ENCODE data around the gene FAM53B.

The FAM53B gene

GRCh38 chr10:124660404-124661125, 83.6 kb downstream of the FAM53B start:
- no peak for DNase-seq

- no peak for DNase-seq
Observed at GRCh38 chr10:124659380-124659779, 84.8 kb downstream of the FAM53B start.

DNA sequence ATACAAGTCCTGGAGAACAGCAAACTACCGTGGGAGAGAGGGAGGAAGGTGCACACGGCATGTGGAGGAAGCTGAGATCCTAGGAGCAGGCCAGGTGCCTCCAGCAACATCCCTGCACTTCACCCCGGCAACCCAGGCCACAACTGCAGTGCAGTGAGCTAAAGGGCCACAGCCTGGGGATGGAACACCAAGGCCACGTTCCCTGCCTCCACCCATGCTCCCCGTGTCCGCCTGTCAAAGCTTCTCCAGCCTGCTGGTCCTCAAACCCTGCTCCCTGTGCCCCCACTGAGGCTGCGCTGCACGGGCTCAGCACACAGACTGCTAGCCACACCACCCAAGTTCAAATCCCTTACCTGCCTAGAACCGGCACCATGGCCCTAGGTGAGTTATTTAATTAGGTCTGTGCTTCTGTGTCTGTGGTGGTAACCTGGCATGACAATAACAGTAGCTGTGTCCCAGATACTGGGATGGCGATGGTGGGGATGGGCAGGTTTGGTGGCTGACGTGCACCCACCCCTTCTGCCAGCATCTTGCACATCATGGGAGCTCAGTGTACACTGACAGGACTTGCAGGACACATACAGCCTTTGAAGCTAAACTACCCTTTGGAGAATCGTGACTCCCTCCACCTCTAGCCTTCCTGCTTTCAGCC, 85.5 kb downstream of the FAM53B start:
- no peak for DNase-seq

DNA sequence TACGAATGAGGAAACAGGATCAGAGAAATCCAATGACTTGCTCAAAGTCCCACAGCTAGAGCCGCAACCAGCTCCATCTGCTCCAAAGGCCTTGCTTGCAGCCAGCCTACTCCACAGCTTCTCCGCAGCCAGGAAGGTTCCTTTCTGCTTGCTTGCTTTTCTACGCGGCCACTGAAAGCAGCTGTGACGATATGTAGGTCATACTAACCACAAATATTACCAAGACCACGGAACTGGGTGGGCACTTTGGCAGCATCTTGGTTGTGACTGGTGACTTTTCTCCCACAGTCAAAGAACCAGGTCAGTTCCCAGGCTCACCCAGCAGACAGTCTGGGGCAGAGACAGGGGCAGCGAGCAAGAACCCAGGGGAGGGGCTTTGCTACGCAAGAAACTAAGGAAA, 86.4 kb downstream of the FAM53B start:
- no peak for DNase-seq

DNA sequence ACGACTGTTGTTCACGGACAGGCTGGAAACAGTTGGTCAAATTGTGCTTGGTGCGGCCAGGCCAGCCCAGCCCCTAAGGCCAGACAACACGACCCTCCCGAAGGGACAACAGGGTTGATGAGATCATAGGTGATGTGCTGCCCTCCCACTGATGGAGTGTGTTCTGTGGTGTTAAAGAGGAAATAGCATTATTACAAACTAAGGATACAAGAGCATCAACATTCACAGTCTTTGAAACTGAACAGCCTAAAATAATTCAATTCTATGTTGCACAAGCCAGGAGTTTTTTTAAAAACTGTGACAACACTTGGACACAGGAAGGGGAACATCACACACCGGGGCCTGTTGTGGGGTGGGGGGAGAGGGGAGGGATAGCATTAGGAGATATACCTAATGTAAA, 87.6 kb downstream of the FAM53B start:
- no peak for DNase-seq

DNA sequence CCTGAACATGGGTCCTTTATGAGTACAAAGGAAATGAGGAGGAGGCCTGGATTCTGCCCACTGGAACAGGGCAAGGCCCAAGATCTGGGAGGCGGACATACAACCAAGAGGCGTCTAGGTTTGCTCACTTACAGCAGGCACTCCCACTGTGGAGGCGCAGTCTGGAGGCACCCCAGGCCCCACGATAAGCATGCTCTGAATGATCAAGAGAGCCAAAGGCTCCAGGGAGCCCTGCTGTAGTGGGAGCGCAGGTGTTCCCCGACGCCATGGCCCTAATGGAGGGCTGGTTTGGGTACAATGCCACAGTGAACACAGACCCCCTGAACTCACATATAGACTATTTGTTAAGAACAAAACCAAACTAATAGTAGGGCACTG, 88.1 kb downstream of the FAM53B start:
- DNase-seq = no peak

DNA sequence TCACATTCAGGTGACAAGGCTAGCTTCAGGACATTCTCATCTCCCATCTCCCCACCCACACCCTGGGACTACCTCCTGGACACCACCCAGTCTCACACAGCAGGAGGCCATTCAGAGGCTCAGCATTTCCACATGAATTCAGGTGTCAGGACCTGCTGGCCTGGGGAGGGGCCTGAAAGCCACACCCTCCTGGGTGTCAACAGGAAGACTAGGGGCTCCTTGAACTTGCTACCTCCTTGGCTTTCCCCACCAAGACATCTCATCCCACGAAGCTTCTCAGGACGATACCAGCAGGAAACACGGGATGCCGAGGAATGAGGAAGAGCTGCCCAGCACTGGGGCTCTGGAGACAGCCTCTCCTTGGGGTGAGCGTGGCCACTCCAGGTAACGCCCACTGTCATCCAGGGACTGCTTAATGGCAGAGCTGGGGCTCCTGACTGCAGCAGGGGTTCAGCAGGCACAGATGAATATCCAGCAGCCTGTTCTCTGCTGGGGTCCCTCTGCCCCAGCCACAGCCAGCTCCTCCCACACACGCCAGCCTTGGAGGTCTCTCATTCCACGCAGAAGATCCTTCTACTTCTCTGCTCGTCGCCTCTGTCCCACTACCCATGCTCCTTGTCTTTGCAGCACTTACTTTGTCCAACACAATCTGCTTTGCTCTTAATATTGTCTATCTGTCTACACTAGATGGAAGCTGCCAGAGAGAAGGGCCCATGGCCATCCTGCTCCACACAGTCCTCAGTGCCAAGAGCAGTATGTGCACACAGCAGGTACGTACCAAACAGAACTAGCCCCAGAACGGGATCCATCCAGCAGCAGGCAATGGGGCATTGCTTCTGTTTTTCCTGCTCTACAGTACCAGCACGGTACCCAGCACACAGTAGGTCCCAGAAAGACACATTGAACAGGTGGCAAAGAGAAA, 88.7 kb downstream of the FAM53B start:
- no peak for DNase-seq

DNA sequence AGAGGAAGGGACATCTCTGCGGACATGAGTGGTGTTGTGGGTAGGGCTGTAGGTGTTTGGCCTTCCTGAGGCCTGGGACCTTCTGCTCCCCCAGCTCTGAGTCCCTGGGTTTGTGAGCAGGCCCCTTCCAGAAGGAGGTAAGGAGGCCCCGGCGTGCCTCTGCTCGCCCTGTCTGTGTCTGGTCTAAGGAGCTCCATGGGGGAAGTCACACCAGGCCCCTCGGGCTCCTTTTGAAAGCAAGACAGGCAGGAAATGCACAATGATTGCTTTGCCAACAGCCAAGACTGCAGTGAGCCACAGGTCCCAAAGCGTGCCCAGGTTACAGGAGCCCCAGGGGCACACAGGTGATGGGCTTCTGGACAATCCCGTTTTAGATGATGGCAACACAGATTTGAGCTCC, 89.5 kb downstream of the FAM53B start:
- DNase-seq = no peak

DNA sequence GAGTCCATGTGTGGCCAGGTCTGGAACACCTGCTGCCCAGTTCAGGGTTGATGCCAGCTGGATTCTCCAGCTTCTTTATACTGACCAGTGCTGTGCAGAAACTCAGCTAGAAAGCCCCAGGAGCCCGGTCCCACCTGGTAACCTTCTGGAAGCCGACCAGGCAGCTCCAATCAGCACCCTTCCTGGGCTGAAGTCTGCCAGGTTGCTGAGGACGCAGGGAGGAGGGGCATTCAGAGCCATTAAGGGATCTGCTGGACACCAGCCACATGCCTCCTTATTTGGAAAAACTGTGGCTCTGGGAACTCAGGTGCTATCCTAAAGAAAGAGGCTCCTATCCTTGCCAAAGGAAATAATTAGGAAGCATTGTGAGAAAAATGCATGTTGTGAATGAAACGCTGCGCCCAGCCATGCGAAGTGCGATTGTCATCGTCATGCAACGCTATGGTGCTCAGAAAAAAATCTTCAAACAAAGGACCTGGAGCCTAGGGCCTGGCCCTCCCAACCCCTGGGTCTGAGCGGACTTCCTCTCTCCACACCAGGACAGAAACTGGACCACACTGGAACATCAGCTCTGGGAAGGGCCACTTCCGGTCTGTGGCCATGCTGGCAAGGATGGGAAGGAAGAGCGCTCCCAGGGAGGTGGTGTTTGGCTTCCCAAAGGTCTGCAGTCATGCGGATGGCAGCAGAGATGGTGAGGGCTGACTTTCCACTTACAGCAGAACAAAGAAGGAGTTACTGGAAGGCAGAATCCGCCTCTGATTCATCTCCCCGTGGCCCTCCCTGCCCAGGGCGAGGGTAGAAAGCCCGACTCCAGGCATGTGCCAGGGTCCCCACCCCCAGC, 90.1 kb downstream of the FAM53B start:
- DNase-seq = no peak

- DNase-seq = no peak
Observed at GRCh38 chr10:124653311-124653710, 90.9 kb downstream of the FAM53B start.

- no peak for DNase-seq
Observed at GRCh38 chr10:124652701-124653100, 91.5 kb downstream of the FAM53B start.

- DNase-seq = no peak
Observed at GRCh38 chr10:124652200-124652599, 92.0 kb downstream of the FAM53B start.

GRCh38 chr10:124651402-124651891, 92.7 kb downstream of the FAM53B start:
- no peak for DNase-seq

GRCh38 chr10:124650820-124651401, 93.3 kb downstream of the FAM53B start:
- DNase-seq = peak; percentile 18

GRCh38 chr10:124650263-124650662, 93.9 kb downstream of the FAM53B start:
- DNase-seq = no peak

DNA sequence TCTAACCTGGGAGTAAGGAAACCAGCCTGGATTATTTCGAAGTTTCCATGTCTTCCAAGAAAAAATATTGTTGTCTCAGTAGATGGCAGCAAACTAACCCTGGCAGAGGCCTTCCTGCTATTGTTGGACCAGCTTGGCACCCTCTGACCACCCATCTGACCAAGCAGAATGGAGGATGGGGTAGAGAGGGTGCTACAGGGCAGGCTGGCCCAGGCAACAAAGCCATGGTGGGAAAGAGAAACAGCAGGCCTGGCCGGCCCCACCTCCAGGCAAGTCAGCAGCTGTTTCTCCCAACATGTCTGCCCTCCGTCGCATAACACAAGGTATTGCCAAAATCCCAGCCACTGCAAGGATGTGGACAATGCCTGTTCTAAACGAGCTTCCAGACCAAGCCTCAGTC, 95.0 kb downstream of the FAM53B start:
- no peak for DNase-seq

DNA sequence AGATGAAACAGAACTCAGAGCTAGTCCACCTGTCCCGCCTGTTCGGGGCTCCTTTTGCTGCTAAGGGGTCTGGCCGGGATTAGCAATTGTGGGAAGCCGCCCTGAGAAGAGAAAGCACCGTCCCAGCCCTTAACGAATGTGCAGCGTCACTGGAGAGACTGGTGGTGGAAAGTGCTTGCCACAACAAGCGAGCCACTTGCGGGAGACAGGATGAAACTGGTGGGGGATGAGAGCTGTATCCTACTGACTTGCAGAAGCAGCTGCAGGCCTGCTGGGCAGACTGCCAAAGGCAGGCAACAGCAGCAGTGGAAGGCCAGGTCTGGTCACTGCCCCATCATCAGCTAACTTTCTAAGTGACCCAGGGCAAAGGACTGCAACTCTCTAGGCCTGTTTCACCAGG, 95.4 kb downstream of the FAM53B start:
- peak; percentile 90 for DNase-seq

GRCh38 chr10:124648131-124648475, 96.1 kb downstream of the FAM53B start:
- DNase-seq = no peak

DNA sequence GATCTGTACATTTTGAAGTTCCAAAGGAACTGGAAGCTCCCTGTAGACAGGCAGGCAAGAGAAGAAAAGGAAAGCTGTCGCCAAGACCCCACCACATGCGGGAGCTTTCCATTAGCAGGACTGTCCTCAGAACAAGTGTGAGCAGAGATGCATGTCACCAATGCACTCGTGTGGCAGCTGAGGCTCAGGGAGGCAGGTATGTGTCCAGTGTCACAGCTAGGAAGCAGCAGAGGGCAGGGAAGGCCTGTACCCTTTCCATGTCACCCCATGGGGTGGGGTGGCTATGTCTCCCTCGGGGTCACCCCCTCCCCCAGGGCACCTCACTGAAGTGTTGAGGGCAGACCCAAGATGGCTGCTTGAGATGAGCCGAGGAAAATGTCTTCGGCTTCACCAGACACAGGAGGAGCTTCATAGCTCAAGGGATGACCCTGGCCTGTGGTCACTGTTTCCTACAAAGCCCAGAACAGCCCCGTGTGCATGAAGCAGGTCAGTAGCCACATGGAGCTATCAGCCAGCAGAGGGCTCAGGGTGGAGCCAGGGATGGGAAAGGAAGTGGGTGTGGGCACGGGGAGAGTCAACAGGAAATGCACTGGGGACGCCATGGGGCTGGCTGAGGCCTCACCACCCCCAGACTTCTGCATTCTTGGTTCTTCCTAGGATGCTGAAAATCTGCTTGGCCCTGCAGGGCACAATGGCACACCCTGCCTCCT, 96.6 kb downstream of the FAM53B start:
- peak; percentile 89 for DNase-seq

- DNase-seq = no peak
Observed at GRCh38 chr10:124646483-124647352, 97.5 kb downstream of the FAM53B start.
